ENCODE measurements around the gene HDAC5.
"Not testable (repeated sequence)": the region's sequence is repeated elsewhere in the genome, so short reads cannot be mapped to it uniquely, and the experiment has no call there.

The HDAC5 gene

DNA sequence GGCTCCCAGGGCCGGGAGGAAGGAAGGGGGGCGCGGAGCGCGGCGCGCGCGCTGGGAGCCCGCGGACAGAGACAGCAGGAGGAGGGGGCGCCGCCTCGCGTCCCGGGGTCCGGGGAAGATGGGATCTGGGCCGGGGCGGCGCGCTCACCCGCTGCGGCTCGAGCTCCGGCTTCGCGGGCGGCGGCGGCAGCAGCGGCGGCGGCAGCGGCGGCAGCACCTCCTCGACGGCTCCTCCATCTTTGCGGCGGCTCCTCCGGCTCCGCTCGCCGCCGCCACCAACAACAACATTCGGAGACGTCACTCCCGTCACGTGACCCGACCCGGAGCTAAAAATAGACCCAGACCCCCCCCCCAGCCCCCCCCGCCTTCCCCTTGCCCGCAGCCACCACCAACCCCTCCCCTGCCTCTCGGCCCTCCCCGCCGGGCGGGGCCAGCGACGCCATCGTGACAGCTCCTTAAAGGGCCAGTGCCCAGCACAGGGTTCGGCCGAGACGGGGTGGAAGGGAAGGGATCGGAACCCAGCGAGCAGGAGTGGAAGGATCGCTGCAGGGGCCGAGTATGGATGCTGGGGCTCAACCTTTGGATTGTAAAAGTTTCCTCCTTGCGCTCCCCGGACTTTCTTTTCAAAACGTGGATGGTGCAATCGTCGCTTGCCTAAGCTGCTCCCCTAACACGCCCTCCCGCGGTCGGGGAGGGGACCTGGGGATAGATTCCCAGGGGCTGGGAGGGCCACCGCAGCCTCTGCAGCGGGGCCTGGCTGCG, at the start of gene HDAC5:
HDAC5 (minus strand) TSS at position 286 of the 762 bp plus-strand sequence. CDS start 6,126 bp downstream, outside the sequence.
- peak; percentile 95 for DNase-seq (ENCODE audit: low spot score)

DNA sequence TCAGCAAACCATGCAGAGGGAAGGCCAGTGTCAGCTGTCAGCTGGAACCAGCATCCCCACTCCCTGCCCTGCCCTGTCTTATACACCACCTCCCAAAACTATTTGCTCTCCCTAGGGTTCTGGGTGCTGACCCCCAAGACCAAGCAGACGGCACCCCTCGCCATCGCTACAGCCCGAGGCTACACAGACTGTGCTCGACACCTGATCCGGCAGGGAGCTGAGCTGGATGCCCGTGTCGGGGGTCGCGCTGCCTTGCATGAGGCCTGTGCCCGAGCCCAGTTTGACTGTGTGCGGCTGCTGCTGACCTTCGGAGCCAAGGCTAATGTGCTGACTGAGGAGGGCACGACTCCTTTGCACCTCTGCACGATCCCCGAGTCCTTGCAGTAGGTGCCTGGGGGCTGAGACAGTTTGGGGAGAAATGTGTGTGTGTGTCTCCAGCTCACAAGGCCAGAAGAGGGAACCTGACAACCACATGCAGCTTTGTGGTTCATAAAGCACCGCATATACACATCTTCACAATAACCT, 48.6 kb upstream of the HDAC5 start:
- DNase-seq (ENCODE audit: low spot score): no peak

DNA sequence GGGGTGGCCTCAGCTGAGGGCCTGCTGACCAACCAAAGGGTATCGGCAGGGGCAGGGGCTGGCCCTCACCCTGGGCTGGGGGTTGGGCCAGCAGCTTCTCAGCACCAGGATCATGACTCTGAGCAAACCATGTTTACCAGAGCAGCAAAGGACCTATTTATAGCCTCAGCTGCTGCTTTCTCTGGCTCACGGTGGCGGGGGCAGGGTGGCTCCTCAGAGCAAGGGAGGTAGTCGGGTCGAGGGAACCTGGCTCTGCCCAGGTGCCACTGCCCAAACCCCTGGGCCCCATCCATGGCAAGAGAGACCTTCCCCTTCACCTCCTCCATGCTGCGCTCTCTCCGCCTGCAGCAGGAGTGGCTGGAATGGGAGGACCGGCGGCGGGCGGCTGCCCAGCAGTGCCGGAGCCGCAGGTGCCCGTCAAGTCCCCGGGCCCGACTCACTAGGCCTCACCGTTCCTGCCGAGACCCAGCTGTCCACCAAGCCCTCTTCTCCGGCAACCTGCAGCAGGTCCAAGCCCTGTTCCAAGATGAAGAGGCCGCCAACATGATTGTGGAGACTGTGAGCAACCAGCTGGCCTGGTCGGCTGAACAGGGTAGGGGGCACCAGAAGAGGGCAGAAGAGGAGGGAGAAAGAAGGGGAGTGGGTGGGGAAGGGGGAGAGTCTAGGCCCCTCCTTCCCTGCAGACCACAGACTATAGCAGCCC, 47.2 kb upstream of the HDAC5 start, which contains the start of gene ASB16:
ASB16 (plus strand) TSS at position 206 of the 703 bp plus-strand sequence; CDS start at position 292, 86 bp downstream.
- no peak for DNase-seq (ENCODE audit: low spot score)

DNA sequence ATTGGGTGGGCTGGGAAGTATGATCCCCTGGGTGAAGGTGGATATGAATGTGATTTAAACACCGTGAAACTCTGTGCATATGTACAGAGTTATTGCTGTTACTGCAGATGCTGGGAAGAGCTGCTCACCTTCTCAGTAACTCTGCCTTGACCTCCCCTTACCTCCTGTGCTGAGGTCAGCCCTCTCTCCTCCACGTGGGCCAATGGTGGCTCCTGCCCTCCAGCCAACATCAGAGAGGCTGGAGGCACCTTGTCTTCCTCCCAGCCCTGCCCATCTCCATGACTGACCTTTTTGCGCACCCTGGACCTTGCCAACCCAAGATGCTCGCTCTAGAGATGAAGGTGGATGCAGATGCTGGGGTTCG, 46.7 kb upstream of the HDAC5 start:
- no peak for DNase-seq (ENCODE audit: low spot score)

DNA sequence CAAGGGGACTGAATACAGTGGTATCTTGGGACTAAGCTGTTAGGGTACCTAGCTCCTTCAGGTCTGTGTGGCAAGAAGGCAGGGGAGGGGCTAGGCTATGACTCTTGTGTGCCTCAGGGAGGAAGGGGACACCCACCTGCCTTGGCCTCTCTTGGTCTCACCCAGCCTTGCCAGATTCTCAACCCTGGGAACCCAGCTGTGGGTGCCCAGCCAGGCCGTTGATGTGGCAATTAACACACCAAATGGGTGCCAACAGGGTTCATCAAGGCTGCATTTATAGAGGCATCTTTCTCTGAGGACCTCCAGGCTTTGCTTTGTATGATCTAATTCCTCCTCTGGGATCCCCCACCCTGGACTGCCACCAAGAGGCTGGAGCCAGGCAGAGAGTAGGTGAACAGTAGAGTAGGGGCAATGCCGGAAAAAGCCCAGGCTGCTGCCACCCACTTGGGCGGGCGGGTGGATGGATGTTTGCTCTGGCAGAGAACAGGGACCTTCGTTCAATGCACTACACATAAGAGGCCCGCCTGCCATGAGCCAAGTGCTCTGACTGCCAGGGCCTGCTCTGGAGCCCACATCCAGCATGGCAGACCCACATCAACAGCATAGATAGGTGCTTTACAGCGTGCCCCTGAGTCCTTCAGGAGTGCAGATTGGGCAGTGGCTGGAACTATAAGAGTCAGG, 43.9 kb upstream of the HDAC5 start:
- no peak for DNase-seq (ENCODE audit: low spot score)

DNA sequence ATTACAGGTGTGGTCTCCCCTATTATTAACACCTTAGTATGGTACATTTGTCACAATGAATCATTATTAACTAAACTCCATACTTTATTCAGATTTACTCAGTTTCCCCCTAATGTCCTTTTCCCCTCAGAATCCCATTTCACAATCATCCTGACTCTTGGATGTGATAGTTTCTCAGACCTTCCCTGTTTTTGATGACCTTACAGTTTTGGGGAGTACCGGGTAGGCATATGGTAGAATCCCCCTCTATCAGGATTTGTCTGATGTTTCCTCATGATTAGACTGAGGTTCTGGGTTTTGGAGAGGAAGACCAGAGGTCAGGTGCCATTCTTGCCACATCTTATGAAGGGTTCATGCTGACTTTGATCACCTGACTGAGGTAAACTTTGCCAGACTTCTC, 41.0 kb upstream of the HDAC5 start:
- no peak for DNase-seq (ENCODE audit: low spot score)

DNA sequence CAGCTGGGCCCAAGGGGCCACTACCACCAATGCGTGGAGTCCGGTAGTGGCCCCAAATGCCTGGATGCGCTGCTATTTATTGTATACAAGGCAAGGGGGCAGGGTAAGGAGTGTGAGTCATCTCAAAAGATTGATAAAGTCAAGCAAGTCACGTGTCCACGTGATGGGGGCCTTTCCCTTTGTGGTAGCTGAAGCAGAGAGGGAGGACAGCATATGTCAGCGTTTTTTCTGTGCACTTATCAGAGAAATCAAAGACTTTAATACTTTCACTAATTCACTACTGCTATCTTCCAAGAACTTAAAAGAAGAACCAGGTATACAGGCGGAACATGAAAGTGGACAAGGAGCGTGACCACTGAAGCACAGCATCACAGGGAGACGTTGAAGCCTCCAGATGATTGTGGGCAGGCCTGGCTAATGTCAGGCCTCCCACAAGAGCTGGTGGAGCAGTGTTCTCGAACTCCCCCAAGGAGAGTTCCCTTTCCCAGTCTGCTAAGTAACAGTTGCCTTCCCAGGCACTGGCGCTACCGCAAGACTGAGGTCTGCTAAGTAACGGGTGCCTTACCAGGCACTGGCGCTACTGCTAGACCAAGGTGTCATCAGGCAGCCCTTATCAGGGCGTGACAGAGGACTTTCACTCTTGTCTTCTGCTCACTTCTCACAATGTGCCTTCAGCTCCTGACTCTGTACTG, 36.2 kb upstream of the HDAC5 start:
- peak; percentile 60 for DNase-seq (ENCODE audit: low spot score)

DNA sequence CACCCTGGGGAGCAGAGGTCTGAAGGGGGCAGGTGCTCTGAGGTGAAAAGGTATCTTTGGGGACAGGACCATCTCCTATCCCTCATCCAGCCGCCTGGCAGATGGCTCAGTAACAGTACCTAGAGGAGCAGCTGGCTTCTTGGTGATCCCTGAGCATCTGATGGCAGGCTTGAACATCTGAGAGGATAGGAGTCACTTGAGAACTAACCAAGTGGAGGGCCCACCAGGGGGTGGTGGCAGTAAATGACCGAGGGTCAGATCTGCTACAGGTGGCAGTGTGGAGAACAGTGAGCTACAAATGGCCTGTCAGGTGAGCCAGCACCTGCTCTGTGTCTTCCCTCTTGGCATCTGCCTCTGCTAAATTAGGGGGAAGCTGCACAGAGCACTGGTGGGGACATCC, 32.0 kb upstream of the HDAC5 start:
- no peak for DNase-seq (ENCODE audit: low spot score)

DNA sequence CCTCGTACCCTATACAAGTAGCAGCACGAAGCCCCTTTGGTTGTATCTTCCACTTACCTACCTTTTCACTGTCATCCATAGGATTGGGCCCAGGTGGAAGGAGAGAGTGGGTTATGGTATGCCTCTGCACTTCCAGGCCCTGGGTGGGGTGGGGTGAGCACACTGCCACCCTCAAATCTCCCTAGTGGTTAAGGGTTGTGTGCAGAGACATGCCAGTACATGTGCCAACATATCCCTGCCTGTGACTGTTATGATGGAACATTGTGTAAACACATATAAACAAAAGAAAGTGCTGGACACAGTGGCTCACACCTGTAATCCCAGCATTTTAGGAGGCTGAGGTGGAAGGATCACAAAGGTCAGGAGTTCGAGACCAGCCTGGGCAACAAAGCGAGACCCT, 29.4 kb upstream of the HDAC5 start:
- DNase-seq (ENCODE audit: low spot score): no peak

DNA sequence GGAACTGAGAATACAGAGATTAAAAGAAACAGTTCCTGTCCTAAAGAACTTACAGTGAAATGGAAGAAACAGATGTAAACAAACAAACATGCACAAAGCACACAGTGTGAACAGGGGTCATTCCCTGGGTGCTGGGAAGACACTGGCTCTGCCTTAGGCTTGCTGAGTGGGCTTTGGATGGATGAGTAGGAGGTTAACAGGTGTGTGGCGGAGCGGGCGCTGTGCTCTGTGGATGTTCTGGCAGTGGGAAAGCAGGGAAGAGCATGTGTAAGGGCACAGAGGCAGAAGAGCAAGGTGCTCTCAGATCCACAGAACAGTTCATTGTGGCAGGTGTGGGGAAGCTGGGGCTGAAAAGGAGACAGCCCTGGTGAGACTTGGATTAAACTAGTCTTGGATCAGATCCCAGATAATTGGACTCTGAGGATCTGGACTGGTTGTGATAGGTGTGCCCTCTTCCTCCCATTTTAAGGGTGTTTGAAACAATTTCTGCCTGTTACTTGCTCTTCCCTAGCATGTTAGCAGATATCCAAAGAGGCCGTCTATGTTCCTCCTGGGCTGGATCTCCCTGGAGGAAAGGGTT, 26.4 kb upstream of the HDAC5 start:
- DNase-seq (ENCODE audit: low spot score): no peak

DNA sequence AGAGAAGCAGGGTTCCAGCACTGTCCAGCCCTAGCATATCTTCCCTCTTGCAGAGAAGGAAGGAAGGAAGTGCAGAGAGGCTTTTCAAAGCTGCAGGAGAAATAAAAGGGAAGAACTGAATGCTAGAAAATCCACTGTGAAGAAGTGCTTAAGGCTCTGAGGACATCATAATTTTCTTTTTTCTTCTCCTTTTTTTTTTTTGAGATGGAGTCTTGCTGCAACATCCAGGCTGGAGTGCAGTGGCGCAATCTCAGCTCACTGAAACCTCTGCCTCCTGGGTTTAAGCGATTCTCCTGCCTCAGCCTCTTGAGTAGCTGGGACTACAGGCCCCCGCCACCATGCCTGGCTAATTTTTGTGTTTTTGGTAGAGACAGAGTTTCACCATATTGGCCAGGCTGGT, 25.6 kb upstream of the HDAC5 start:
- DNase-seq (ENCODE audit: low spot score): not testable (repeated sequence)

DNA sequence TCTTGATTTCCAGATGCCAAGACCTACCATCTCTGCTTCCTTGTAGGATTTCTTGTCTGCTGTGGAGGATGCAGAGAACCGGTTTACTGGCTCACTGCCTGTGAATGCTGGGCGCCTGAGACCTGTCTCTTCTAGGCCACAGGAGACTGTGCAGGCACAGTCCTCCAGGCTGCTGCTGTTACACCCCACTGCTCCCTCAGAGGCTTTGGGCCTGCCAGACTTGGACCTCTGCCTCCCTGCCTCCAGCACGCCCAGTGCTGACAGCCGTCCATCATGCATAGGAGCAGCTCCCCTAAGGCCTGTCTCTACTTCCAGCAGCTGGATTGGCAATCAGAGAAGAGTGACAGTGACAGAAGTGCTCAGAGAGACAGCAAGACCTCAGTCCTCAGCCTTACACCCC, 24.4 kb upstream of the HDAC5 start:
- no peak for DNase-seq (ENCODE audit: low spot score)

DNA sequence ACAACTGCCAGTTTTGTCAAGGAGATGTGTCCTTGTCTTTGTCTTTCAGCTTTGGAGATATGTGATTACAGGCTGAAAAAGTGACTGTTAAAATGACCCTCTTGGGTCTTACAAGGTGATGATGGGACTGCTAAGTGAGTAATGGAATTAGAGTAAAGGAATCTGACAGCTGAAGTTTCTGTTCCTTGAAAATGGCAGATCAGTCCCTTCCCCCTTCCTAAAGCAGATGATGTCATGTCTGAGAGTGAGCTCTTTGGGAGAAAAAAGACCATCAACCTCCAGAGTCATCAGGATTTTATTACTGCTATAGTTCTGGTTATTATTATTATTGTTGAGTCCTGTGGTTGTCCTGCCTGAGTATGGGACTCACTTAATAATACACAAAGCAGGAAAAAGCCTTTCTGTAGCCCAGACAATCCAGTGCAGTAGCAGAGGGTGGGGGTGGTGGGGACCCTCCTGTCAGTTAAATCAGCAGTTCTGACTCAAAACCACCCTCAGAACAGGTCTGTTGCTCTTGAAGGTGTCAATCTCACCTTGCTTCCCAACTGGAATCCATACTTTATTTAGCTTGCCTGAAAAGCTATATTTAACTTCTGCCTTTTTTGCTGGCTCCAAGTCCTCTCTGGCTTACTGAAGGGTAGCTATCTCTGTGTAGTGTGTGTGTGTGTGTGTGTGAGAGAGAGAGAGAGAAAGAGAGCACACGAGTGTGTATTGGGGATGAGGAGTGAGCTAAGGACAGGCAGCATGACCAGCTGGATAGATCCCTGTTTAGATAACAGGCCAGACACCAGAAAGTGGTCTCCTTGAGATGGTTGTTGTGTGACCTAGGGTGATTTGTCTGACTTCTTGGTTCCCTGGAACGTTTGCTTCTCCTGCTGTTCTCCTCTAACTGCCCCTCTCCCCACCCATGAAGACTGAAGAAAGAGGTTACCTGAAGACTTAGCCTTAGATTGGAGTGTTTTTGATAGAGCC, 23.2 kb upstream of the HDAC5 start:
- no peak for DNase-seq (ENCODE audit: low spot score)

DNA sequence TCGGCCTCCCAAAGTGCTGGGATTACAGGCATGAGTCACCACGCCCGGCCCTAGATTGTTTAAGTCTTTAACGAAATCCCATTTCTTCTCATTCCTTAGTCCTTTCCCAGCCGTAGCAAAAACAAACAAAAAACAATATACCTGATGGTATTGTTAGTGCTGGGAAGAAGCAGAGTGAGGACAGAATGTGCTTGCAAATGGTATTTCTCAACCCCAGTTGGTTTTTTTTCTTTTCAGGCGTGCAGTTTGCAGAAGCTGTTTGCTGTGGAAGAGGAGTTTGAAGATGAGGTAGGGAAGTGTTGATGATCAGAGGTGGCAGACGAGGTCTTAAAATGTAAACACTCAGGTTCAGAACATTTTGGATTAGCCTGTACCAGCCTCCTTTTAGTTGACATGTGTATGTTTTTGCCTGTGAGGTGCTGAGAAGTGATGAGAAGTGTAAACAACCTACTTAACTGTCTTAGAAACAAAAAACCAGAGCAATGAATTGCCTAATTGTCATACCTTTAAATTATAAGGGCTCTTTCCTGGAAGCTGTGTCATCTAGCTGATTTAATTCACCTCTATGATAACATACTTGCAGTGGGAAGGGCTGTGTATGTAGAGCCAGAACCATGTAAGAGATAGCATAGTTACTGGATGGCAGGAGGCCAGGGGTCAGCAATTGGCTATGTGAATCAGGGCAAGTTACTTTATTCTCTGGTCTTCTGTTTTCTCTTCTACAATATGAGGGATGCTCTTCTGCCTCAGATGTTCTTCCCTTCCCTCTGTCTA, 21.7 kb upstream of the HDAC5 start:
- peak; percentile 5 for DNase-seq (ENCODE audit: low spot score)

DNA sequence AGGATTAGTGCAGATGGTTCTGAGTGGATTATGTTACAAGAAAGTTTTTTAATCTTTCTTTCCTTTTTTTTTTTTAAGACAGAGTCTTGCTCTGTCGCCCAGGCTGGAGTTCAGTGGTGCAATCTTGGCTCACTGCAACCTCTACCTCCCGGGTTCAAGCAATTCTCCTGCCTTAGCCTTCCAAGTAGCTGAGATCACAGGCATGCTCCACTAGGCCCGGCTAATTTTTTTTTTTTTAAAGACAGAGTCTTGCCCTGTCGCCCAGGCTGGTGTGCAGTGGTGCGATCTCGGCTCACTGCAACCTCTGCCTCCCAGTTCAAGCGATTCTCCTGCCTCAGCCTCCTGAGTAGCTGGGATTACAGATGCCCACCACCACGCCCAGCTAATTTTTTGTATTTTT, 20.5 kb upstream of the HDAC5 start:
- DNase-seq (ENCODE audit: low spot score): not testable (repeated sequence)

DNA sequence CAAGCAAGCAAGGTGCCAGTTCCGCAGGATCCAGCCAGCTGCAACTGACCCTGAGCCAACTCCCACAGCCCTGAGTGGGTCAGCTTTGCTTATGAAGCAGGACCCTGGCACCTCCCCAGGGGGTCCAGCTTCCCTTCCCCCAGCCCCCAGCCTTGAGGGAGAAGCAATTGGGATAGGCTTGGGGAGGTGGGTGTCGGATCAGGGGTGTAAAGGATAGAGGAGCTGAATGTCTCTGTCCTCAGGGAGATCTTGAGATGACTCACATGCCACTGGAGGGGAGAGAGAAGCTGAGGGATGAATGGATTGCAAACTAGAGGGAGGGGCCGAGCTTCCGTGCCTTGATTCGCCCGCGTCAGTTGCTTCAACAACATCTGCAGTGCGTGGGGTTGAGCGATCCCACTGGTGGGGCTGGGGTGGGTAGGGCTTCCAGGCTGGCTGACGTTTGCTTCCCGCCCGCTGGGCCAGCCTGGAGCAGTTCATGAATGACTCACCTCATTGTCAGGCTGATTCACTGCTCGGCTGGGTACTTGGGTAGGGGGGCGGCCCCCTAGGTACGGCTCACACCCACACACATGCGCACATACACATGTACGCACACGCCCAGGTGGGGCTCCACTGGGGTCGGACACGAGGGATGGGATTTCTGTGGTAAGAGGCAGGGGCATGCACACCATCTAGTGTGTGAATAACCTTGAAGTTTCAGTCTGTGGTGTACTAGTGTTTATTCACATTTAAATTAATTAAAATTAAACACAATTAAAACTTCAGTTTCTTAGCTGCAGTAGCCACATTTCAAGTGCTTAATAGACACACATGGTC, 14.7 kb upstream of the HDAC5 start:
- no peak for DNase-seq (ENCODE audit: low spot score)

DNA sequence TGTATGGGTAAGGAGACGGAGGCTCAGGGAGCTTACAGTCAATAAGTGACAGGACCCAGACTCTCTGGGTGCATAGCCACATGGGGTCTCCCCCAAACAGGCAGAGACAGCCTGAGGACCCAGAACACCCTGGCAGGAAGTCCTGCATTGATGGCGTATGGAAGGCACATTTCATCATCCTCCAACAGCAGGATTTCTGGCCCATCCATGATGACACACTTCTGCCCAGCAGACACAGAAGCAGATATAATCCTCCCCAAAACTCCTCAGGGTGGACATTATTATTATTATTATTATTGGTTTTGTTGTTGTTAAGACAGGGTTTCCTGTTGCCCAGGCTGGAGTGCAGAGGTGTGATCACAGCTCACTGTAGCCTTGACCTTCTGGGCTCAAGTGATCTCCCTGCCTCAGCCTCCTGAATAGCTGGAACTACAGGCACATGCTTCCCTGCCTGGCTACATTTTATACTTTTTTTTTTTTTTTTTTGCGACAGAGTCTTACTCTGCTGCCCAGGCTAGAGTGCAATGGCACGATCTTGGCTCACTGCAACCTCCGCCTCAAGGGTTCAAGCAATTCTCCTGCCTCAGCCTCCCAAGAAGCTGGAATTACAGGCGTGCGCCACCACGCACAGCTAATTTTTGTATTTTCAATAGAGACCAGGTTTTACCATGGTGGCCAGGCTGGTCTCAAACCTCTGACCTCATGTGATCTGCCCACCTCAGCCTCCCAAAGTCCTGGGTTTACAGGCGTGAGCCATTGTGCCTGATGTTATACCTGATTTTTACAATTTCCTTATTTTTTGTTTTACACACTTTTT, 11.5 kb upstream of the HDAC5 start:
- DNase-seq (ENCODE audit: low spot score): no peak

DNA sequence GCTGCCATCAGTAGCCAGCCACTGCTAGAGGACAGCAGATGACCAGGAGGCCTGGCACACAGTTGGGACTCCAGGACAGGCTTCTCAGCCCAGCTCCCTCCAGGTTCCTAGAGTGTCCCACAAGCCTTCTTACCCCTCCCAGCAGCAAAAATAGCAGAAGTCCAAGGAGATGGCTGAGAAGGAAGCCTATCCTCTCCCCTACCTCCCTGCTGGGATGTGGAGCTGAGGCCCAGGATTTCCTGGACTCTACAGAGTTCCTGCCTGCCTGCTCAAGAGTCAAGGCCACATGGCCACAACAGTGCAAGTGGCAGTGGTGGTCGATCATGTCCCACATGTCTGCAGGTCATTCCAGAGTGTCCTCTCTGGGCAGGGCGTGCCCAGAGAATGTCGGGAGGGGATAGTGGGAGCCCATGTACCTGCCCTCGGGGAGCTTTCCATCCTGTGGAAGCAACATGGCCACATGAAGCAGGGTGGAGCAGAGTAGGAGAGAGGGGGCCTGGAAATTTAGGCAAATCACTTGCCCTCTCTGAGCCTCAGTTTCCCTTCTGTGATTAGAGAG, 10.6 kb upstream of the HDAC5 start:
- no peak for DNase-seq (ENCODE audit: low spot score)

All from hematopoietic multipotent progenitor cell treated with erythropoietin and hydrocortisone succinate and interleukin-3 and kit ligand, for 17 days (in vitro differentiated cells).